Cardiac fibroblast (primary cell): ENCODE data around the gene RRBP1.

Source experiments
- DNase-seq, 2 donors: peaks; one replicate each; pipeline versions ENCODE4 v3.0.0 to v3.0.0-alpha.2; 2010; ENCODE audit warnings: low read depth in 2 of 2
- H3K4me3 ChIP-seq, 2 donors: replicated peaks in 1 of 2; 1 replicate in 1 of 2; 2 replicates in 1 of 2; pipeline ENCODE4 v1.5.1; 2011; ENCODE audit warnings: low read depth in 2 of 2, low read length in 2 of 2, mild to moderate bottlenecking in 2 of 2, moderate library complexity in 1 of 2
- TF ChIP-seq, protein P1 (sequence below): IDR thresholded peaks from one replicate; pipeline ENCODE4 v1.5.1; 2011; ENCODE audit warnings: low read depth, mild to moderate bottlenecking, low read length, inconsistent platforms

The RRBP1 gene

DNA sequence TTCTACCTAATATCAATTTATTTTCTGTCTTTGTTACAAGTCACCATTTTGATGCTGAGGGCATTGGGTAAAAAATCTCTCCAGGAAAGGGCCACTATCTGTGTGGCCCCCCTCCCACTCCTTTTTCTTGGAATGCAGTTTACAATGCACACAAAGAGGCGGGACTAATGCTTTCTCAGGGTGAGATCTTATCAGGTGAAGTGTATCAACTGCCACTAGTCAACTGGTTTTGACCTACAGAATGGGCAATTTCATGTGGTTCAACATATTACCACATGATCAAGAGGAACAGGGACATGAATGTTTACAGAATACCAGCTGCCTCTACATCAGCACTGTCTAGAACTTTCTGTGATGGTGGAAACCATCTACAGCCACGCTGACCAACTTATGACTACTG lies 3.7 kb downstream of the RRBP1 start:
- H3K4me3 ChIP-seq: no peak overlapping the region
- TF ChIP-seq, protein P1, sequence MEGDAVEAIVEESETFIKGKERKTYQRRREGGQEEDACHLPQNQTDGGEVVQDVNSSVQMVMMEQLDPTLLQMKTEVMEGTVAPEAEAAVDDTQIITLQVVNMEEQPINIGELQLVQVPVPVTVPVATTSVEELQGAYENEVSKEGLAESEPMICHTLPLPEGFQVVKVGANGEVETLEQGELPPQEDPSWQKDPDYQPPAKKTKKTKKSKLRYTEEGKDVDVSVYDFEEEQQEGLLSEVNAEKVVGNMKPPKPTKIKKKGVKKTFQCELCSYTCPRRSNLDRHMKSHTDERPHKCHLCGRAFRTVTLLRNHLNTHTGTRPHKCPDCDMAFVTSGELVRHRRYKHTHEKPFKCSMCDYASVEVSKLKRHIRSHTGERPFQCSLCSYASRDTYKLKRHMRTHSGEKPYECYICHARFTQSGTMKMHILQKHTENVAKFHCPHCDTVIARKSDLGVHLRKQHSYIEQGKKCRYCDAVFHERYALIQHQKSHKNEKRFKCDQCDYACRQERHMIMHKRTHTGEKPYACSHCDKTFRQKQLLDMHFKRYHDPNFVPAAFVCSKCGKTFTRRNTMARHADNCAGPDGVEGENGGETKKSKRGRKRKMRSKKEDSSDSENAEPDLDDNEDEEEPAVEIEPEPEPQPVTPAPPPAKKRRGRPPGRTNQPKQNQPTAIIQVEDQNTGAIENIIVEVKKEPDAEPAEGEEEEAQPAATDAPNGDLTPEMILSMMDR: no peak
- DNase-seq: no peak

DNA sequence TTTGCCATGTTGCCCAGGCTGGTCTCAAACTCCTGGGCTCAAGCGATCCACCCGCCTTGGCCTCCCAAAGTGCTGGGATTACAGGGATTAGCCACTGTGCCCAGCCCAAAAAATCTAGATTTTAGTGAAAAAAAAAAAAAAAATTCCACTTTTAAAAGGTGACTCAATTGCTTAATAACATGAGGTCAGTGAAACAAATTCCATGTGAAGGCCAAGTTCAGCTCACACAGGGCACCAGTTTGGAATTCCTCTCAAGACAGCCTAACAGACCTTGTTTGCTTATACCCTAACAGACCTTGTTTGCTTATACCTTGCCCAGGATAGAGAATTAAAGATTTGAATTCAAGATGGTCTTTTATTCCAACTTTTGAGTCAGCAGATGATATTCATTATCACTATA lies 5.1 kb downstream of the RRBP1 start:
- DNase-seq: peak; percentile 48 to 52
- H3K4me3 ChIP-seq: no peak overlapping the region
- TF ChIP-seq, protein P1: no peak

DNA sequence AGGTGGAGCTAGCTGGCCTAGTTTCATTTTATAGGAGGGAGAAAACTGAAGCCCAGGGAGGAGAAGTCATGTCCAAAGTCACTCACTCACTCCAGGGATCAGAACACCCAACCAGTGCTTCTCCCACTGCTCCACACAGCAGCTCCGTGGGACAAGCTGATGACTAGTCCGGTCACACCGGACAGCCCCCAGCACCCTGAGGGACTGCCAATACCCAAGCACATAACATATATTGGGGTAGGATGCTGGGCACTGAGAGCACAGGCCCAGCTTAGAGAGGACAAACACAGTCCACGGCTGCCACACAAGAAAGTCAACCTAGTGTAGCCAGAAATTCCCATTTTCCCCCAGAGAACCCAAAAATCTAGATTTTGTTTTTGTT lies 5.7 kb downstream of the RRBP1 start:
- DNase-seq: no peak
- TF ChIP-seq, protein P1: no peak
- no peak overlapping the region for H3K4me3 ChIP-seq

DNA sequence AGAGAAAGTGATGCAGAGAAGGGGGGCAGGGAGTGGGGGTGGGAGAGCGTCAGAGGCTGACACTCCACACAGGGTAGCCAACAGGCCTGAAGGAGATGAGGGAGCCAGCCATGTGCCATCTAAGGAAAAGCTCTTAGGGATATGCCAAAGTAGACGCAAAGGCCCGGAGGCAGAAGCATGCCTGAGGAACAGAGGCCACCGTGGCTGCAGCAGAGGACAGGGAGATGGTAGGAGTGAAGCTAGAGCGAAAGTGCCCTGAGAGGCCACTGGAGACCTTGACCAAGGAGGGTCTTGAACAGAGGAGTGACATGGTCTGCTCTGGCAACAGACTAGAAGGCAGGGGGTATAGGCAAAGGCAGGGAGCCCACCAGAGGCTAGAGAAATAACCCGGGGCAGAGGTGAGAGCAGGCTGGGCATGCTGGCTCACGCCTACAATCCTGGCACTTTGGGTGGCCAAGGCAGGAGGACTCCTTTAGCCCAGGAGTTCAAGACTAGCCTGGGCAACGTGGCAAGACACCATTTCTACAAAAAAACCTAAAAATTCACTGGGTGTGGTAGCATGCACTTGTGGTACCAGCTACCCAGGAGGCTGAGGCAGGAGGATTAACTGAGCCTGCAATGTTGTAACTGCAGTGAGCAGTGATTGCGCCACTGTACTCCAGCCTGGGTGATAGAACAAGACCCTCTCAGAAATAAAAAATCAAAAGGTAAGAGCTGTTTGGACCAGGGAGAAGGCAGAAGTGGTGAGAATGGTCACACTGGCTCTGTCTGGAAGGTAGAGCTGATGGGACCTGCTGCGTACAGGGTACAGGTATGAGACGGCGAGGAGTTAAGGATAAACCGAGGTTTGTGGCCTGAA lies 6.3 kb downstream of the RRBP1 start:
- DNase-seq: no peak
- TF ChIP-seq, protein P1: no peak
- H3K4me3 ChIP-seq: no peak overlapping the region

DNA sequence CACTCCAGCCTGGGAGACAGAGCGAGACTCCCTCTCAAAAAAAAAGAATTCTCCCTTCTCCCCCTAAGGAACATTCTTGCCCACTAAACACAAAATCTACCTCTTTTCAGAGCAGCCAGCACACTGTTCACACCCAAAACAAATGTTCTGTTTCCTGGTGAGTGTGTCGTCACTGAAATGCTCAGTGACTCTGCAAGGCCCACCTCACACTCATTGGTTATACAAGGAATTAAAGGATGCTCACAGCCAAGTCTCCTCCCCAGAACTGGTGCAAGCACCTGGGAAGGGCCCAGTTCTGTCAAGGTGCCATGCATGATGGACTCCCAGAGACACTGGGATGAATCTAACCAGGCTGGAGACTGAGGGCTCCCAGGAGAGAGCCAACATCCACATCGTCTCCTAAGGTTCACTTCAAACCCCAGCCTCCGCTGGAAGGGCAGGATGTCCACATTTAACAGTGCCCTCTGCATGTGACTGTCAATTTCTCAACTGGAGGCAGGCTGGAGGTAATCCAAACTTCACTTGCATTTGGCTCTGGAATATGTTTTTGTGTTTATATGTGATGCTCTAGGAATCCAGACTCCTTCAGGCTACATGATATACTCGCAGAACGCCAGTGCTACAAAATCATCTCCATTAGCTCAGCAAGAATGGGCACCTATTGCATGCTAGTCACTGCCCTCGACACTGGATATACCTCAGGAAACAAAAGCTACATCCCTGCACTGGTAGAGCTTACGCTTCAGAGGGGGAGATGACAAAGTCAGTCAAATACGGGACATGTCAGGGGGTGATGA lies 7.1 kb downstream of the RRBP1 start:
- TF ChIP-seq, protein P1: no peak
- no peak overlapping the region for H3K4me3 ChIP-seq
- DNase-seq: peak in 1 of 2 donors; percentile 67

DNA sequence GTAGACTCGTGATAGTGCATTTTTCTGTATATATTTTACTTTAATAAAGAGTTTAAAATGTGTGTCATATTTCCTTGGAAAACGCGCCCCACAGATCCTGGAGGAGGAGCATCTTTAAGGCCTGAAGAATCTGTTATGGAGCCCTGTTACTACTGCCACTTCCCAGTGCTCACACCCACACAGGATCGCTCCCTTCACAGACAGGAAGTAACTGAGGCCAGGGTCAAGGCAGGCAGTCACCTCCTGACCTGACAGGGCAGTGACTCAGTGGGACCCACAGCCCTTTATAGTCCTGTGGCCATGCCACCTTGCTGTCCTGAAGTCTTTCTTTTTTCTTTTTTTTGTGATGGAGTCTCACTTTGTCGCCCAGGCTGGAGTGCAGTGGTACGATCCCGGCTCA lies 9.0 kb downstream of the RRBP1 start:
- no peak overlapping the region for H3K4me3 ChIP-seq
- TF ChIP-seq, protein P1: no peak
- no peak for DNase-seq
